GM13976 (cell line): Measurements from ENCODE around the gene QSOX2.

Experiments
- DNase-seq: peaks from one replicate; pipeline ENCODE4 v3.0.0; 2012; ENCODE audit warnings: low spot score
- in situ Hi-C: fragments of 300-500 bp; cut with MboI; formaldehyde crosslinking; loops from one replicate; pipeline ENCODE4 v1.12.0; 2022; ENCODE audit warnings: low sequenced_read_pairs, mixed read lengths, inconsistent platforms; ENCODE audit not compliant: unreplicated experiment
- TF ChIP-seq, protein P1 (sequence below): IDR thresholded peaks from 2 replicates; pipeline ENCODE4 v1.5.1; 2012; ENCODE audit warnings: borderline replicate concordance, mild to moderate bottlenecking; ENCODE audit not compliant: insufficient read depth; ENCODE audit errors: extremely low read depth, missing control alignments, control extremely low read depth

QSOX2 gene

DNA sequence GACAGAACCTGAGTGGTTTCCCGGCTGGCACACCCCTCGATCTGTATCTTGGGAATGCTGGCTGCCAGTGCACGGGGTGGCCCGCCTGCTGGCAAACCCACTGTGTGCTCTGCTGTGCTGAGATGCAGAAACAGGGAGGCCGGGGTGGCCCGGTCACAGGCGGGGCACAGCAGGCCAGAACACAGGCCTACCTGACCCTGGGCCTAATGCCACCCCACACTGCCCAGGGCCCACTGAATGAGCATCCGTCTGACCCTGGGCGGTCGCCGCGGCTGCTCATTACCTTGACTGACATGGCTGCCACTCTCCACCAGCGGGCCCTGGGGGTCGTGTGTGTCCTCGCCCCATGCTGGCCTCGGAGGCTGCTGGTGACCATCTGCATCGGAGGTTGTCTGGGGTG, 14.2 kb upstream of the QSOX2 start:
- in situ Hi-C loops = no loop called here

GRCh38 chr9:136259517-136259813, 13.9 kb upstream of the QSOX2 start:
- TF ChIP-seq, protein P1, sequence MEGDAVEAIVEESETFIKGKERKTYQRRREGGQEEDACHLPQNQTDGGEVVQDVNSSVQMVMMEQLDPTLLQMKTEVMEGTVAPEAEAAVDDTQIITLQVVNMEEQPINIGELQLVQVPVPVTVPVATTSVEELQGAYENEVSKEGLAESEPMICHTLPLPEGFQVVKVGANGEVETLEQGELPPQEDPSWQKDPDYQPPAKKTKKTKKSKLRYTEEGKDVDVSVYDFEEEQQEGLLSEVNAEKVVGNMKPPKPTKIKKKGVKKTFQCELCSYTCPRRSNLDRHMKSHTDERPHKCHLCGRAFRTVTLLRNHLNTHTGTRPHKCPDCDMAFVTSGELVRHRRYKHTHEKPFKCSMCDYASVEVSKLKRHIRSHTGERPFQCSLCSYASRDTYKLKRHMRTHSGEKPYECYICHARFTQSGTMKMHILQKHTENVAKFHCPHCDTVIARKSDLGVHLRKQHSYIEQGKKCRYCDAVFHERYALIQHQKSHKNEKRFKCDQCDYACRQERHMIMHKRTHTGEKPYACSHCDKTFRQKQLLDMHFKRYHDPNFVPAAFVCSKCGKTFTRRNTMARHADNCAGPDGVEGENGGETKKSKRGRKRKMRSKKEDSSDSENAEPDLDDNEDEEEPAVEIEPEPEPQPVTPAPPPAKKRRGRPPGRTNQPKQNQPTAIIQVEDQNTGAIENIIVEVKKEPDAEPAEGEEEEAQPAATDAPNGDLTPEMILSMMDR = no peak
- DNase-seq = no peak
- in situ Hi-C loops = no loop called here

More for the DNA sequence above, 14.2 kb upstream of the QSOX2 start:
- DNase-seq = no peak
- TF ChIP-seq, protein P1 = no peak

GRCh38 chr9:136258786-136259516, 13.3 kb upstream of the QSOX2 start:
- TF ChIP-seq, protein P1 = no peak

GRCh38 chr9:136258299-136258625, 12.7 kb upstream of the QSOX2 start:
- TF ChIP-seq, protein P1 = no peak
- in situ Hi-C loops = no loop called here
- no peak for DNase-seq

More at GRCh38 chr9:136258786-136259516, 13.3 kb upstream of the QSOX2 start:
- no peak for DNase-seq
- in situ Hi-C loops = no loop called here

- in situ Hi-C loops = no loop called here
- TF ChIP-seq, protein P1 = no peak
- DNase-seq = no peak
These were observed 12.0 kb upstream of the QSOX2 start for GRCh38 chr9:136257381-136258298.

- in situ Hi-C loops = no loop called here
- TF ChIP-seq, protein P1 = no peak
- no peak for DNase-seq
These were observed 10.6 kb upstream of the QSOX2 start for GRCh38 chr9:136255896-136256890.
